ENCODE results near the gene LCP1. TPM values are rescaled to one million over a fixed set of nuclear protein-coding genes. Genes with fewer than 3 reads are reported as not detected.
A peak's percentile ranks its signal among the peaks of the same experiment; 100 is the strongest.

LCP1 gene
- total RNA-seq, 1 experiment from 2014 or later, result 54.6 TPM

GRCh38 chr13:46197299-46198048, 15.5 kb upstream of the LCP1 start:
- Mint-ChIP-seq H3K4me1 (ENCODE audit: low read depth, unreplicated experiment) (no peaks in the 10 kb centered on the region), H3K4me3 (ENCODE audit: low read depth, unreplicated experiment) (no peak overlapping the region), H3K27ac (ENCODE audit: unreplicated experiment) (no peak overlapping the region), H3K27me3 (ENCODE audit: unreplicated experiment) (no peaks in the 10 kb centered on the region), H3K9me3 (ENCODE audit: low read depth, unreplicated experiment) (no peaks in the 10 kb centered on the region), H3K36me3 (ENCODE audit: insufficient read depth, unreplicated experiment) (no peaks in the 10 kb centered on the region)
- DNase-seq, result peak; percentile 23
- no TSS peak for BruUV-seq (replicated peaks)
- intact Hi-C loops (cut with micrococcal nuclease; ENCODE audit: unreplicated experiment), result no loop called here
- CTCF ChIA-PET, result no interaction called here
- no peak for TF ChIP-seq CTCF (IDR thresholded peaks at IDR 0.05; ENCODE audit: unreplicated experiment)

GRCh38 chr13:46195016-46195415, 13.0 kb upstream of the LCP1 start:
- H3K27ac Mint-ChIP-seq (ENCODE audit: unreplicated experiment), result no peak overlapping the region
- H3K4me1 Mint-ChIP-seq (ENCODE audit: low read depth, unreplicated experiment), result no peaks in the 10 kb centered on the region
- intact Hi-C loops (cut with micrococcal nuclease; ENCODE audit: unreplicated experiment), result no loop called here
- no peaks in the 10 kb centered on the region for H3K27me3 Mint-ChIP-seq (ENCODE audit: unreplicated experiment)
- no peaks in the 10 kb centered on the region for H3K9me3 Mint-ChIP-seq (ENCODE audit: low read depth, unreplicated experiment)
- no TSS peak for BruUV-seq (replicated peaks)
- H3K4me3 Mint-ChIP-seq (ENCODE audit: low read depth, unreplicated experiment), result no peak overlapping the region
- no peak for TF ChIP-seq CTCF (IDR thresholded peaks at IDR 0.05; ENCODE audit: unreplicated experiment)
- no peak for DNase-seq
- H3K36me3 Mint-ChIP-seq (ENCODE audit: insufficient read depth, unreplicated experiment), result no peaks in the 10 kb centered on the region
- CTCF ChIA-PET, result no interaction called here

GRCh38 chr13:46192412-46192811, 10.4 kb upstream of the LCP1 start:
- intact Hi-C loops (cut with micrococcal nuclease; ENCODE audit: unreplicated experiment), result no loop called here

GRCh38 chr13:46185634-46186033, 3.7 kb upstream of the LCP1 start:
- H3K27me3 Mint-ChIP-seq (ENCODE audit: unreplicated experiment), result no peaks in the 10 kb centered on the region
- BruUV-seq (replicated peaks), result no TSS peak
- no peak overlapping the region for H3K4me3 Mint-ChIP-seq (ENCODE audit: low read depth, unreplicated experiment)
- no peaks in the 10 kb centered on the region for H3K9me3 Mint-ChIP-seq (ENCODE audit: low read depth, unreplicated experiment)
- intact Hi-C loops (cut with micrococcal nuclease; ENCODE audit: unreplicated experiment), result no loop called here
- H3K27ac Mint-ChIP-seq (ENCODE audit: unreplicated experiment), result no peak overlapping the region
- peaks cover 11% of the 10 kb centered on the region for H3K36me3 Mint-ChIP-seq (ENCODE audit: insufficient read depth, unreplicated experiment)
- CTCF ChIA-PET, result no interaction called here
- no peak for TF ChIP-seq CTCF (IDR thresholded peaks at IDR 0.05; ENCODE audit: unreplicated experiment)
- H3K4me1 Mint-ChIP-seq (ENCODE audit: low read depth, unreplicated experiment), result peaks cover 9% of the 10 kb centered on the region
- no peak for DNase-seq

More at GRCh38 chr13:46192412-46192811, 10.4 kb upstream of the LCP1 start:
- Mint-ChIP-seq H3K4me1 (ENCODE audit: low read depth, unreplicated experiment) (no peaks in the 10 kb centered on the region), H3K4me3 (ENCODE audit: low read depth, unreplicated experiment) (no peak overlapping the region), H3K9me3 (ENCODE audit: low read depth, unreplicated experiment) (no peaks in the 10 kb centered on the region), H3K27ac (ENCODE audit: unreplicated experiment) (no peak overlapping the region), H3K36me3 (ENCODE audit: insufficient read depth, unreplicated experiment) (no peaks in the 10 kb centered on the region), H3K27me3 (ENCODE audit: unreplicated experiment) (no peaks in the 10 kb centered on the region)
- TF ChIP-seq CTCF (IDR thresholded peaks at IDR 0.05; ENCODE audit: unreplicated experiment), result no peak
- no TSS peak for BruUV-seq (replicated peaks)
- CTCF ChIA-PET, result no interaction called here
- no peak for DNase-seq
